BE2C (cell line): ENCODE results near the gene VSIG8.

ENCODE experiments used
- DNase-seq: peaks from one replicate; pipeline ENCODE4 v3.0.0-alpha.2; 2020
- H3K27me3 ChIP-seq: fragments of 250-450 bp; sonication (Bioruptor Pico); 2 replicates; pipeline ENCODE4 v1.5.1; 2020; ENCODE audit warnings: mild to moderate bottlenecking
- H3K36me3 ChIP-seq: fragments of 250-450 bp; sonication (Bioruptor Pico); 2 replicates; pipeline ENCODE4 v1.5.1; 2020; ENCODE audit warnings: mild to moderate bottlenecking
- H3K4me1 ChIP-seq: fragments of 250-450 bp; sonication (Bioruptor Pico); 2 replicates; pipeline ENCODE4 v1.5.1; 2020
- H3K4me3 ChIP-seq: 2 replicates; pipeline ENCODE4 v1.5.1; 2011; ENCODE audit warnings: low read depth, low read length
- H3K9me3 ChIP-seq: fragments of 250-450 bp; sonication (Bioruptor Pico); 2 replicates; pipeline ENCODE4 v1.5.1; 2020
- TF ChIP-seq, protein P1 (sequence below): IDR thresholded peaks from 2 replicates; pipeline ENCODE4 v1.5.1; 2012; ENCODE audit warnings: mild to moderate bottlenecking, low read depth, low read length

VSIG8 gene

DNA sequence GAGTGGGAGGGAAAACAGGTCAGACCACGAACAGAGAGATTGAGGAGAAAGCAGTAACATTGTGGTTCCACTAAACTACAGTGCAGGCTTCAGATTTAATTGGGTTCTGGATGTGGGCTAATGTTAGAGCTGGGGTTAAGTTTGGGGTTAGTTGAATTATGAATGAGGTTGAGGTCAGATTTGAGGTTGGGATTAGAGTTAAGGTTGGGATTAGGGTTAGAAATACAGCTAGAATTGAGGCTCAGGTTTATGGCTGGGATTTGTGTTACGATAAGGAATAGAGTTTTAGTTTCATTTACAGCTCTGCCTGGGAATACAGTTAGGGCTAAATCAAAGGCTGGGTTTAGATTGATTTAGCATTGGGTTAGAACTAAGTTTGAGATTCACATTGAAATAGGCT, 1.8 kb upstream of the VSIG8 start:
- Histone ChIP-seq H3K27me3 (no peaks in the 10 kb centered on the region), H3K9me3 (no peaks in the 10 kb centered on the region), H3K4me3 (no peak overlapping the region), H3K4me1 (peaks cover 47% of the 10 kb centered on the region), H3K36me3 (no peaks in the 10 kb centered on the region)
- no peak for DNase-seq
- TF ChIP-seq, protein P1, sequence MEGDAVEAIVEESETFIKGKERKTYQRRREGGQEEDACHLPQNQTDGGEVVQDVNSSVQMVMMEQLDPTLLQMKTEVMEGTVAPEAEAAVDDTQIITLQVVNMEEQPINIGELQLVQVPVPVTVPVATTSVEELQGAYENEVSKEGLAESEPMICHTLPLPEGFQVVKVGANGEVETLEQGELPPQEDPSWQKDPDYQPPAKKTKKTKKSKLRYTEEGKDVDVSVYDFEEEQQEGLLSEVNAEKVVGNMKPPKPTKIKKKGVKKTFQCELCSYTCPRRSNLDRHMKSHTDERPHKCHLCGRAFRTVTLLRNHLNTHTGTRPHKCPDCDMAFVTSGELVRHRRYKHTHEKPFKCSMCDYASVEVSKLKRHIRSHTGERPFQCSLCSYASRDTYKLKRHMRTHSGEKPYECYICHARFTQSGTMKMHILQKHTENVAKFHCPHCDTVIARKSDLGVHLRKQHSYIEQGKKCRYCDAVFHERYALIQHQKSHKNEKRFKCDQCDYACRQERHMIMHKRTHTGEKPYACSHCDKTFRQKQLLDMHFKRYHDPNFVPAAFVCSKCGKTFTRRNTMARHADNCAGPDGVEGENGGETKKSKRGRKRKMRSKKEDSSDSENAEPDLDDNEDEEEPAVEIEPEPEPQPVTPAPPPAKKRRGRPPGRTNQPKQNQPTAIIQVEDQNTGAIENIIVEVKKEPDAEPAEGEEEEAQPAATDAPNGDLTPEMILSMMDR: no peak

DNA sequence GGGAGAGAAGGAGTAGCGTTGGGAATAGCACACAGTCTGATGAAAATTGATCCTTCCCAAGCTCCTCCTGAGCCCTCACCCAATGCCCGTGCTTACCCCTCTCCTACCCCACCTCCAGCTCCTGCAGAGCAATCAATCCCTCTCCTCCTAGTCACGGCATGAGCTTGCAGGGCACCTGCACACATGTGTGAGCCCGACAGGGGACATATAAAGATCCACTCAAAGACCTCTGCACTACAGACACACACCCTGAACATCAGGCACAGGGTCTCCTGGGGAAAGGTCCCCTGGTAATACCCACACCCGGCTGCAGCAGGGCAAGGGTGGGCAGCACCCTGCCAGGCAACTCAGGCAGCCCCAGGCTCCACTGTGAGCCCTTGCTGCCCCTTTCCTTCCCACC, 426 bp downstream of the VSIG8 start:
- DNase-seq: no peak
- TF ChIP-seq, protein P1: no peak
- Histone ChIP-seq H3K27me3 (no peaks in the 10 kb centered on the region), H3K36me3 (no peaks in the 10 kb centered on the region), H3K9me3 (no peaks in the 10 kb centered on the region), H3K4me1 (peaks cover 26% of the 10 kb centered on the region), H3K4me3 (no peak overlapping the region)

DNA sequence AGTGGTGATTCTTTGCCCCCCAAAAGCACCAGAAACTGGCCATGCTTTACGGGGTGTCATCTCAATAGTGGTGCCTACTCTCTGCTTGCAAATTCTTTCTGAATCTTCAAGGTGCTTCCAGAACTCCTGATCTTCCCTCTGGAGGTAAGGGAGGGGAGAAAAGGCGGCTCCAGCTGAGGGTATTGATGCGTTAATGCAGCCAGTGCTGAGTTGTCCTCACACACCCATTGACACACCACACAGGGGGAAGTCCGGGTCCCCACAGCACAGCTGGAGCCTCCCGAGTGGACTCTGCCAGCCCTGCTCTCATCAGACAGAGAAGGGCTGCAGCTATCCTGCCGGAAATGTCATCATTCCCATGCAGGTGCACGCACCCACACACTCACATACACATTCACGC, 1.2 kb downstream of the VSIG8 start:
- no peak for DNase-seq
- H3K4me3 ChIP-seq: no peak overlapping the region
- H3K27me3 ChIP-seq: no peaks in the 10 kb centered on the region

DNA sequence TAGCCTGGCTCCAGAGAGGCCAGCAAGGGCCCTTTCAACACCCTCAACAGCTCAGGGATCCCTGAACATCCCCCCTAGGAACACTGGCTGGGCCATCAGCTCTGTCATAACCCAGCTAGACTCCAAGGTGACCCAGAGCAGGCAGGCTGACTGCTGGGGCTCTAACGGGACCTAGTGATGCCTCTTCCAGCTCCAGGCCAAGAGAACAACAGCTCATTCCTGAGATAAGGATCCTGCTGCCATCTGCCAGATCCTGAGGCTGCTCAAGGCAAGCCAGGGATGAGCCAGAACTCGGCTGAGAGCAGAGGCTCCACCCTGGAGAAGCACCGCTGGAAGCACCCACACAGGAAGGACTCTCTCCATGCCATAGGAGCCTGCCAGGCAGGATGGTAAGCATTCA, 2.0 kb downstream of the VSIG8 start:
- TF ChIP-seq, protein P1: no peak
- peaks cover 17% of the 10 kb centered on the region for H3K4me1 ChIP-seq
- no peaks in the 10 kb centered on the region for H3K9me3 ChIP-seq
- no peaks in the 10 kb centered on the region for H3K36me3 ChIP-seq
- H3K27me3 ChIP-seq: no peaks in the 10 kb centered on the region
- peak; percentile 73 for DNase-seq
- no peak overlapping the region for H3K4me3 ChIP-seq

More for the DNA sequence above, 1.2 kb downstream of the VSIG8 start:
- no peaks in the 10 kb centered on the region for H3K9me3 ChIP-seq
- TF ChIP-seq, protein P1: no peak
- no peaks in the 10 kb centered on the region for H3K36me3 ChIP-seq
- H3K4me1 ChIP-seq: peaks cover 18% of the 10 kb centered on the region

DNA sequence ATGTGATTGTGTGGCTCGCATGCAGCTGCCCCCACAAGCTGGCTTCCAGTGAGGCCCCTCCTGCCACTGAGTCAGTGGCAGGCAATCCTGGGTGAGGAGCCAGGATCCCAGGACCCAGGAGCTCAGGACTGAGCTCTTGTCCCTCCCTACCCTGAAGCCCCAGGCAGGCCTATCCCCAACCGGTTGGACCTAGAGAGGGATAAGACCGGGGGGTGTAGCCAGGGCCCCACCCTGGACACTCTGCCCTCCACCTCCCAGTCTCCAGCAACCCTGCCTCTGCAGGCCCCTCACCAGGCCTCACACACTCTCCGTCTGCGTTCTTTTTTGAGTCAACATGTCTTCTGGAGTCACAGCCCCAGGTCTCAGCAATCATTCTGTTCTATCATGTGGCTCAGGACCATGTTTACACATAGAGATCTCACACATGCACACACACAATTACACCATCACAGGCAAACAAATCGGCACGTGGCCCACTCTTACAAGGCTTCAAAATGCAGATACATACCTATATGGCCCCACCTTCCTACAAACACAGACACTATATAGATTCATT, 2.6 kb downstream of the VSIG8 start:
- H3K4me3 ChIP-seq: no peak overlapping the region
- DNase-seq: no peak
- TF ChIP-seq, protein P1: no peak

DNA sequence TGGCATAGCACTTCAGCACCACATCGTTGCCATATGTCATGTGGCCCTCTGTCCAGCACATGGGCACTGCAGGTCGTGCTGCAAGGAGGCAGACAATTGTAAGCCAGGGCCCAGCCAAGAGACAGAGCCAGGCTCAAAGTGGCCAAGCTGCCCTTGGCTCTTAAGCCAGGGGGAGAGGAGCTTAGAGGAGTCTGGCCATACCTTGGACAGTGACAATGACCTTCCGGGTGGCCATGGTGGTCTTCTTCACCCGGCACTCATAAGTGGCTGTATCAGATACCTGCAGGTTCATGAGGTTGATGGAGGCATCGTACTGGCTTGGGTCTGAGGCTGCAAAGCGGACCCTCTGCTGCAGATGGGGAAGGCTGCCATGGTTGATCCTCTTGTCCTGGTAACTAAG, 4.6 kb downstream of the VSIG8 start:
- DNase-seq: no peak
- Histone ChIP-seq H3K4me3 (no peak overlapping the region), H3K36me3 (no peaks in the 10 kb centered on the region), H3K9me3 (no peaks in the 10 kb centered on the region), H3K4me1 (peaks cover 17% of the 10 kb centered on the region), H3K27me3 (no peaks in the 10 kb centered on the region)
- TF ChIP-seq, protein P1: no peak

More for the DNA sequence above, 2.6 kb downstream of the VSIG8 start:
- peaks cover 17% of the 10 kb centered on the region for H3K4me1 ChIP-seq
- no peaks in the 10 kb centered on the region for H3K36me3 ChIP-seq
- no peaks in the 10 kb centered on the region for H3K27me3 ChIP-seq
- H3K9me3 ChIP-seq: no peaks in the 10 kb centered on the region
